ENCODE measurements around the gene ZNF41. TPM values are rescaled to one million over a fixed set of nuclear protein-coding genes. Genes with fewer than 3 reads are reported as not detected.

ZNF41 gene
- 10 to 100 TPM in 2 of 3 donors, 1 to 10 TPM in 1; 9.4 to 14.0 (median 12.0) TPM for total RNA-seq
- long read RNA-seq, donor 1, full-length matches to known transcripts: 1 of 10 reads
- long read RNA-seq, donor 1, partial matches to known transcripts: 0 of 10 reads
- long read RNA-seq, donor 1, other reads (novel, unspliced or antisense): 9 of 10 reads
- long read RNA-seq, donor 2, partial matches to known transcripts: 0 of 1 reads
- long read RNA-seq, donor 2, other reads (novel, unspliced or antisense): 1 of 1 reads

GRCh38 chrX:47482512-47483305 lies at the start of gene ZNF41:
ZNF41 (minus strand) TSS chrX:47483222; CDS start chrX:47467481, 15,741 bp downstream.
- peak; percentile 93 for ATAC-seq
- intact Hi-C loops (cut with DNase I, micrococcal nuclease): no loop called here
- Histone ChIP-seq H3K9me3 (no peaks in the 10 kb centered on the region), H3K4me3 (peak within 1 kb of the TSS; percentile 74), H3K36me3 (ENCODE audit: low read depth) (no peaks in the 10 kb centered on the region), H3K4me1 (ENCODE audit: low read depth) (peaks cover 6% of the 10 kb centered on the region)
- no peak for TF ChIP-seq CTCF (IDR thresholded peaks at IDR 0.05)
- DNase-seq: peak; percentile 78 to 88 (median 80)

- TF ChIP-seq CTCF (IDR thresholded peaks at IDR 0.05): no peak
- intact Hi-C loops (cut with DNase I, micrococcal nuclease): no loop called here
- Histone ChIP-seq H3K36me3 (ENCODE audit: low read depth) (no peaks in the 10 kb centered on the region), H3K4me1 (ENCODE audit: low read depth) (no peaks in the 10 kb centered on the region), H3K4me3 (no peak overlapping the region), H3K9me3 (no peaks in the 10 kb centered on the region)
- no peak for DNase-seq
- no peak for ATAC-seq
These were observed 47.0 kb upstream of the ZNF41 start for GRCh38 chrX:47530049-47530448.

GRCh38 chrX:47529548-47529947 lies 46.5 kb upstream of the ZNF41 start:
- peak; percentile 52 for ATAC-seq
- no peak for DNase-seq
- intact Hi-C loops (cut with DNase I, micrococcal nuclease): loop anchor here in 1 of 2 donors (10.0 kb wide), 1 partner anchor 335 kb away; the partner anchor contains the start of gene UBA1
- Histone ChIP-seq H3K4me3 (no peak overlapping the region), H3K4me1 (ENCODE audit: low read depth) (no peaks in the 10 kb centered on the region), H3K9me3 (no peaks in the 10 kb centered on the region), H3K36me3 (ENCODE audit: low read depth) (no peaks in the 10 kb centered on the region)
- TF ChIP-seq CTCF (IDR thresholded peaks at IDR 0.05): no peak

- DNase-seq: no peak
- Histone ChIP-seq H3K4me3 (no peak overlapping the region), H3K4me1 (ENCODE audit: low read depth) (no peaks in the 10 kb centered on the region), H3K36me3 (ENCODE audit: low read depth) (no peaks in the 10 kb centered on the region), H3K9me3 (no peaks in the 10 kb centered on the region)
- intact Hi-C loops (cut with DNase I, micrococcal nuclease): loop anchor here in 1 of 2 donors (10.0 kb wide), 1 partner anchor 329 kb away; the partner anchor contains the start of gene UBA1
- peak; percentile 12 for ATAC-seq
- no peak for TF ChIP-seq CTCF (IDR thresholded peaks at IDR 0.05)
These were observed 40.7 kb upstream of the ZNF41 start for GRCh38 chrX:47523713-47524166.

GRCh38 chrX:47523297-47523696 lies 40.3 kb upstream of the ZNF41 start:
- no peak overlapping the region for H3K4me3 ChIP-seq
- peak; percentile 100 for ATAC-seq
- peak; percentile 37 for TF ChIP-seq CTCF (IDR thresholded peaks at IDR 0.05)
- H3K36me3 ChIP-seq (ENCODE audit: low read depth): no peaks in the 10 kb centered on the region
- no peaks in the 10 kb centered on the region for H3K9me3 ChIP-seq
- intact Hi-C loops (cut with DNase I, micrococcal nuclease): loop anchor here in 1 of 2 donors (10.0 kb wide), 1 partner anchor 328 kb away; the partner anchor contains the start of gene UBA1
- no peaks in the 10 kb centered on the region for H3K4me1 ChIP-seq (ENCODE audit: low read depth)
- DNase-seq: peak; percentile 82 to 90 (median 87)
